H9 (cell line): Measurements from ENCODE around the gene ATG4D. TPM values are rescaled to one million over a fixed set of nuclear protein-coding genes. Genes with fewer than 3 reads are reported as not detected.
A peak's percentile ranks its signal among the peaks of the same experiment; 100 is the strongest.

Source experiments
- DNase-seq: peaks from one replicate; pipeline ENCODE4 v3.0.0-alpha.2; 2017
- H2AFZ ChIP-seq: one replicate; pipeline ENCODE4 v1.6.1; 2013; ENCODE audit warnings: mild to moderate bottlenecking, low read length, control low read depth, moderate library complexity
- H2AK5ac ChIP-seq: 2 replicates; pipeline ENCODE4 v1.6.1; 2013; ENCODE audit warnings: low read length, control low read depth, mixed read lengths; ENCODE audit not compliant: insufficient read length
- H2BK120ac ChIP-seq: one replicate; pipeline ENCODE4 v1.6.1; 2013; ENCODE audit warnings: low read depth, mild to moderate bottlenecking, low read length, control low read depth, inconsistent platforms; ENCODE audit not compliant: poor library complexity, severe bottlenecking
- H2BK12ac ChIP-seq: 2 replicates; pipeline ENCODE4 v1.6.1; 2013; ENCODE audit warnings: low read length, control low read depth, mixed read lengths, low read depth; ENCODE audit not compliant: insufficient read length
- H2BK15ac ChIP-seq: 2 replicates; pipeline ENCODE4 v1.6.1; 2013; ENCODE audit warnings: low read depth, low read length, control low read depth
- H2BK20ac ChIP-seq: one replicate; pipeline ENCODE4 v1.6.1; 2013; ENCODE audit warnings: low read depth, mild to moderate bottlenecking, low read length, control low read depth, inconsistent platforms; ENCODE audit not compliant: poor library complexity, severe bottlenecking
- H2BK5ac ChIP-seq: 2 replicates; pipeline ENCODE4 v1.6.1; 2013; ENCODE audit warnings: low read length, control low read depth, mixed read lengths; ENCODE audit not compliant: insufficient read length
- H3K14ac ChIP-seq: 2 replicates; pipeline ENCODE4 v1.6.1; 2013; ENCODE audit warnings: low read length, control low read depth; ENCODE audit not compliant: insufficient read depth
- H3K18ac ChIP-seq: 2 replicates; pipeline ENCODE4 v1.6.1; 2013; ENCODE audit warnings: low read depth, mild to moderate bottlenecking, mixed read lengths, low read length, control low read depth; ENCODE audit not compliant: insufficient read length
- H3K23ac ChIP-seq: 2 replicates; pipeline ENCODE4 v1.6.1; 2013; ENCODE audit warnings: low read length, control low read depth, mixed read lengths, low read depth; ENCODE audit not compliant: insufficient read length
- H3K23me2 ChIP-seq: 2 replicates; pipeline ENCODE4 v1.6.1; 2013; ENCODE audit warnings: low read depth, mild to moderate bottlenecking, mixed read lengths, low read length, control low read depth; ENCODE audit not compliant: insufficient read length, poor library complexity, severe bottlenecking
- H3K27ac ChIP-seq: 2 replicates; pipeline ENCODE4 v1.5.1; 2013; ENCODE audit warnings: low read length, control low read depth, mixed read lengths, low read depth; ENCODE audit not compliant: insufficient read length
- H3K27me3 ChIP-seq: 2 replicates; pipeline ENCODE4 v1.6.1; 2013; ENCODE audit warnings: low read length, control low read depth, inconsistent platforms; ENCODE audit not compliant: insufficient read depth
- H3K4ac ChIP-seq: 2 replicates; pipeline ENCODE4 v1.6.1; 2013; ENCODE audit warnings: low read depth, mild to moderate bottlenecking, control low read depth, inconsistent platforms, low read length, moderate library complexity
- H3K4me1 ChIP-seq: 2 replicates; pipeline ENCODE4 v1.6.1; 2013; ENCODE audit warnings: low read length, control low read depth, inconsistent platforms; ENCODE audit not compliant: insufficient read depth
- H3K4me2 ChIP-seq: 2 replicates; pipeline ENCODE4 v1.6.1; 2013; ENCODE audit warnings: low read length, control low read depth, mixed read lengths; ENCODE audit not compliant: insufficient read length, insufficient read depth
- H3K56ac ChIP-seq: 2 replicates; pipeline ENCODE4 v1.6.1; 2013; ENCODE audit warnings: low read depth, mild to moderate bottlenecking, mixed read lengths, low read length, control low read depth; ENCODE audit not compliant: insufficient read length
- H3K79me1 ChIP-seq: 2 replicates; pipeline ENCODE4 v1.6.1; 2013; ENCODE audit warnings: low read depth, mild to moderate bottlenecking, moderate library complexity, low read length, control low read depth, inconsistent platforms; ENCODE audit not compliant: insufficient read depth, poor library complexity, severe bottlenecking
- H3K79me2 ChIP-seq: 2 replicates; pipeline ENCODE4 v1.6.1; 2013; ENCODE audit warnings: low read length, control low read depth, inconsistent platforms; ENCODE audit not compliant: insufficient read depth
- H3K9ac ChIP-seq: 2 replicates; pipeline ENCODE4 v1.6.1; 2013; ENCODE audit warnings: low read length, control low read depth, mixed read lengths; ENCODE audit not compliant: insufficient read length; ENCODE audit errors: extremely low read depth
- H3K9me3 ChIP-seq: one replicate; pipeline ENCODE4 v1.6.1; 2013; ENCODE audit warnings: low read depth, low read length, inconsistent platforms; ENCODE audit not compliant: control insufficient read depth
- H3T11ph ChIP-seq: one replicate; pipeline ENCODE4 v1.6.1; 2013; ENCODE audit warnings: mild to moderate bottlenecking, low read length, control low read depth, inconsistent platforms
- H4K20me1 ChIP-seq: one replicate; pipeline ENCODE4 v1.6.1; 2013; ENCODE audit not compliant: control insufficient read depth, insufficient read length, insufficient read depth
- H4K5ac ChIP-seq: 2 replicates; pipeline ENCODE4 v1.6.1; 2013; ENCODE audit warnings: low read depth, mild to moderate bottlenecking, mixed read lengths, low read length, control low read depth; ENCODE audit not compliant: insufficient read length
- H4K8ac ChIP-seq: replicated peaks from 2 replicates; pipeline ENCODE4 v1.6.1; 2013; ENCODE audit warnings: low read length, control low read depth, mixed read lengths, low read depth; ENCODE audit not compliant: insufficient read length
- H4K91ac ChIP-seq: 2 replicates; pipeline ENCODE4 v1.6.1; 2013; ENCODE audit warnings: low read depth, mild to moderate bottlenecking, moderate library complexity, mixed read lengths, low read length, control low read depth; ENCODE audit not compliant: insufficient read length
- H3K27ac Mint-ChIP-seq, 3 experiments: 2 replicates in 2 of 3; 3 replicates in 1 of 3; pipeline ENCODE4 v1.8.0; 2020 to 2021; ENCODE audit warnings: mixed read lengths in 3 of 3, mild to moderate bottlenecking in 1 of 3, moderate library complexity in 1 of 3
- H3K27me3 Mint-ChIP-seq: 2 replicates; pipeline ENCODE4 v1.8.0; 2021; ENCODE audit warnings: low read depth, mild to moderate bottlenecking, moderate library complexity, mixed read lengths
- H3K36me3 Mint-ChIP-seq, 3 experiments: 2 replicates in 2 of 3; 3 replicates in 1 of 3; pipeline ENCODE4 v1.8.0; 2020 to 2021; ENCODE audit warnings: low read depth in 3 of 3, mixed read lengths in 3 of 3; ENCODE audit not compliant: insufficient read depth in 1 of 3
- H3K4me1 Mint-ChIP-seq, 2 experiments: 2 replicates each; pipeline ENCODE4 v1.8.0; 2020; ENCODE audit warnings: mixed read lengths in 2 of 2
- H3K4me3 Mint-ChIP-seq, 2 experiments: 2 replicates in 1 of 2; 3 replicates in 1 of 2; pipeline ENCODE4 v1.8.0; 2020 to 2021; ENCODE audit warnings: mild to moderate bottlenecking in 2 of 2, mixed read lengths in 2 of 2, moderate library complexity in 1 of 2
- H3K9me3 Mint-ChIP-seq, 2 experiments: 2 replicates in 1 of 2; 3 replicates in 1 of 2; pipeline ENCODE4 v1.8.0; 2020; ENCODE audit warnings: mild to moderate bottlenecking in 2 of 2, mixed read lengths in 2 of 2, moderate library complexity in 1 of 2
- WGBS: extraction: QIAGEN DNeasy Blood & Tissue Kit; methylation state at CpG from one replicate; pipeline ENCODE4 v1.1.7; 2013; ENCODE audit warnings: missing lambda C conversion rate, low lambda C conversion rate, mixed read lengths; ENCODE audit not compliant: insufficient read length; ENCODE audit errors: extremely low coverage; 5-methylcytosine and 5-hydroxymethylcytosine counted together
- total RNA-seq: library from RNA; stranded (reverse); gene quantifications from 2 replicates; pipeline ENCODE4 v1.2.1, GENCODE V29; 2021
- TF ChIP-seq, protein P1 (sequence below): fragments of 200-600 bp; sonication (generic); conservative IDR thresholded peaks from 3 replicates; pipeline ENCODE4 v1.8.0; 2021; ENCODE audit warnings: antibody characterized with exemption, mild to moderate bottlenecking

Gene ATG4D
- total RNA-seq, 1 experiment from 2014 or later: 55.8 TPM

DNA sequence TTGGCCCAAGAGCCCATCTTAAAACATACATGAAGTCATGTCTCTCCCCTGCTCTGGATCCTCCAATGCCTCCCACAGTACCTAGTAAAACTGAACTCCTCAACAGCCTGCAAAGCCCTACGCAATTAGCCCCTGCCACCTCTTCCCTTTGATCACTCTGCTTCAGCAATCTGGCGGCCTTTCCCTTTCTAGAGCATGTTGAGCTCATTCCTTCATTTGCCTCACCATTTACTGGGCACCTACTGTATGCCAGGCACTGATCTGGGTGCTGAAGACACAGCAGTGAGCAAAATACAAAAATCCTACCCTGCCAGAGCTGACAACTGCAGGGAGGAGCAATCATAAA is 43.5 kb upstream of the ATG4D start:
- Histone ChIP-seq H3T11ph (no peak overlapping the region), H2BK5ac (no peak overlapping the region), H2AFZ (no peak overlapping the region), H3K23ac (no peak overlapping the region), H2BK12ac (no peak overlapping the region), H3K9ac (no peak overlapping the region), H3K79me2 (peaks cover 15% of the 10 kb centered on the region; the same call in 1 of the 2 replicates), H3K56ac (no peak overlapping the region), H3K4me2 (peak overlapping the region; percentile 27), H4K5ac (no peak overlapping the region), H3K4me1 (peaks cover 2% of the 10 kb centered on the region; the same call in 1 of the 2 replicates), H4K8ac (no peak overlapping the region), H2BK15ac (no peak overlapping the region), H3K27me3 (no peaks in the 10 kb centered on the region), H2BK120ac (no peak overlapping the region), H3K18ac (no peak overlapping the region), H3K9me3 (no peaks in the 10 kb centered on the region), H3K4ac (no peak overlapping the region), H2BK20ac (no peak overlapping the region), H3K27ac (peak overlapping the region; percentile 15), H3K23me2 (peaks cover 7% of the 10 kb centered on the region), H2AK5ac (no peak overlapping the region), H3K79me1 (peaks cover 2% of the 10 kb centered on the region), H4K20me1 (no peaks in the 10 kb centered on the region), H4K91ac (no peak overlapping the region), H3K14ac (no peak overlapping the region)
- H3K27me3 Mint-ChIP-seq: peaks cover 3% of the 10 kb centered on the region
- H3K9me3 Mint-ChIP-seq: no peaks in the 10 kb centered on the region
- H3K27ac Mint-ChIP-seq: peak overlapping the region; percentile 86 to 99 (median 97); a peak in 6 of 7 replicates
- H3K36me3 Mint-ChIP-seq: peaks cover 13 to 43% (median 40%) of the 10 kb centered on the region in 3 experiments
- no peak for DNase-seq
- TF ChIP-seq, protein P1, sequence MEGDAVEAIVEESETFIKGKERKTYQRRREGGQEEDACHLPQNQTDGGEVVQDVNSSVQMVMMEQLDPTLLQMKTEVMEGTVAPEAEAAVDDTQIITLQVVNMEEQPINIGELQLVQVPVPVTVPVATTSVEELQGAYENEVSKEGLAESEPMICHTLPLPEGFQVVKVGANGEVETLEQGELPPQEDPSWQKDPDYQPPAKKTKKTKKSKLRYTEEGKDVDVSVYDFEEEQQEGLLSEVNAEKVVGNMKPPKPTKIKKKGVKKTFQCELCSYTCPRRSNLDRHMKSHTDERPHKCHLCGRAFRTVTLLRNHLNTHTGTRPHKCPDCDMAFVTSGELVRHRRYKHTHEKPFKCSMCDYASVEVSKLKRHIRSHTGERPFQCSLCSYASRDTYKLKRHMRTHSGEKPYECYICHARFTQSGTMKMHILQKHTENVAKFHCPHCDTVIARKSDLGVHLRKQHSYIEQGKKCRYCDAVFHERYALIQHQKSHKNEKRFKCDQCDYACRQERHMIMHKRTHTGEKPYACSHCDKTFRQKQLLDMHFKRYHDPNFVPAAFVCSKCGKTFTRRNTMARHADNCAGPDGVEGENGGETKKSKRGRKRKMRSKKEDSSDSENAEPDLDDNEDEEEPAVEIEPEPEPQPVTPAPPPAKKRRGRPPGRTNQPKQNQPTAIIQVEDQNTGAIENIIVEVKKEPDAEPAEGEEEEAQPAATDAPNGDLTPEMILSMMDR: no peak
- no CpG with 5 or more reads among the region's 2 CpGs for WGBS
- H3K4me3 Mint-ChIP-seq: peak overlapping the region; percentile 56 to 73
- peaks cover 20 to 28% of the 10 kb centered on the region in 2 experiments for H3K4me1 Mint-ChIP-seq
